ENCODE measurements around the gene OCIAD2.
"Not testable (repeated sequence)": the region's sequence is repeated elsewhere in the genome, so short reads cannot be mapped to it uniquely, and the experiment has no call there.

Gene OCIAD2

DNA sequence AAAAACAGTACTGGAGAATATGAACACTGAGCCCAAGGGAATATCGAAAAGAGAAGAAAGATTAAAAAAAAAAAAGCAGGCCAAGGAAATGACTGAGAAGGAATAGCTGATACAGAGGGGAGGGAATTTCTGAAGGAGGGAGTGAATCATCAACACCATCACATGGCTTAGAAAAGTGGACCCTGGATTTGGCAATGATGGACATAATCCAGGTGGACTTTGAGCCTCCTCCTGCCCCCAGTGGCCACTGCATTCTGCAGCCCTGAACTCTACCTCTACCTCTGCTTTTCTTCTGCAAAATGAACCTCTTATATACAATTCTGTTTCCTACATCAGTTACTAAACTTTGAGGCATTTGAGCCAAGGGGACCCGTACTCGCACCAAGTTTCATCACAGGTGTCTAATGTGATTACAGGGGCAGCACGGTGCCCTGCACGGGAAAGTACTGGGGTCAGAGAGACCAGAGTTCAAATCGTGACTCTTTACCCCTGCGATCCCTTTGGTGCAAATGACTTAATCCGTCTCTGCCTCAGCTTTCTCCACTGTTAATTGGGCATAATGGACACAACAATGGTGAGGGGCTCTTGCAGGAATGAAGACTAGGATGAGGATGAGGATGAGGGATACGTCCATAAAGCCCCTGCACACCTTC, 1.1 kb downstream of the OCIAD2 start:
- no peak for DNase-seq

DNA sequence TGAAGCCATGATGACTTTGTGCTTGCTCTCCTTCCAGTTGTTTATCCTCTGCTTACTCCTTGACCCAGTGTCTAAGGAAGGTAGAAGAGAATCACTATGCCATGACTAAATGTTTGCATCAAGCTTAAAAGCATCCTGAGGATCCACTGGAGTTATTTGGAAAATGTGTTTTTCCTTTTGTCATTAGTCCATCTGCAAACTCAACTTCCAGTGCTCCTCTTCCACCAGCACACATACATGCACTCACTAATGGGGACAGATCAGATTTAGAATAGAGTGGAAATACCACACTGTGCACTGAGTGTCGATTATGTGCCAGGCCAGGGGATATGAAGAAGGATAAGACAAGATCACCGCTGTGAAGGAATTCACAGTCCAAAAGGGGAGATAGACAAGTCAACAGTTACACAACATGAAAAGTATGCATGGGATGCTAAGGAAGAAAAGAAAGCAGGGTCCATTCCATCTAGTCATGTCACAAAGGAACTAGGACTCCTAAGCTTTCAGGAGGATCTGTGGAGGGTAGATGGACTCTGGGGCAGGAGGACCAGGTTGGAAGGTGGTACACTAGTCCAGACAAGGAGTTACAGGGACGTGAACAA, 1.9 kb downstream of the OCIAD2 start:
- no peak for DNase-seq

GRCh38 chr4:48904101-48904500, 2.5 kb downstream of the OCIAD2 start:
- DNase-seq: no peak

DNA sequence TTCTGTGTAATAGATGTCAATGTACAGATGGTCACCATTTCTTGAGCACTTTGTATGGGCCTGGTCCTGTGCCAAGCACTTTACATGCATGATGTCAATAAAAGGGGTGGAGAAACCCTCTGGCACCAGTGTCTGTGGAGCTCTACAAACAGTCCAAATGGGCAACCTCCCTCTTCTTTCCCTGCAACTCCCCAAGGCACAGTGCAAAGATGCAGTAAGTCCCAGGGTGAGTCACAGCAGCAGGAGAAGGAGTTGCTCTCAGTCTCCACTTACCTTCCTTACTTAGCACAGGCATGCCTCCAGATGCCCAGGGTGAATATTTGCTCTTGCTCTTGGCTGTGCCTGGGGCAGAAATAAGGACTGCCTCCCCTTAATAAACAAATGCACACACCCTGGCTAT, 4.3 kb downstream of the OCIAD2 start:
- no peak for DNase-seq

- no peak for DNase-seq
Measured at GRCh38 chr4:48901196-48901595, 5.4 kb downstream of the OCIAD2 start.

DNA sequence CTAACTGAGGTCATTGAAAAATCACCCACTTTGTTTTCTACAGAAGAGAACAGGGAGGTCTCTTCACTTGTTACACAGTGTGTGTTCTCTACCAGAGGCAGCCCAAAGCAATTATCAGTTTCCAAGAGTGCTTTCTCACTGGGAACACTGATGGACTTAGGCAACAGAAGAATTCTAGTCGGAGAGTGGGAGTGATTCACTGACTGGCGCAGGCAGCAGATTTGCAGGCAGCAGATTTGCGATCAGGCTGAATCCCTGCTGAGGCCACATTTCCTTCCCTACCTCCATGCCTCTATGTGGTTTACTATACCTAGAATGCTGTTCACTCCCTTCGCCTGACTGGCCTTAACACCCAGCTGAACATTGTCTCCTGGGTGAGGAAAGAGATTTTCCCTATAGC, 6.6 kb downstream of the OCIAD2 start:
- peak; percentile 19 for DNase-seq

DNA sequence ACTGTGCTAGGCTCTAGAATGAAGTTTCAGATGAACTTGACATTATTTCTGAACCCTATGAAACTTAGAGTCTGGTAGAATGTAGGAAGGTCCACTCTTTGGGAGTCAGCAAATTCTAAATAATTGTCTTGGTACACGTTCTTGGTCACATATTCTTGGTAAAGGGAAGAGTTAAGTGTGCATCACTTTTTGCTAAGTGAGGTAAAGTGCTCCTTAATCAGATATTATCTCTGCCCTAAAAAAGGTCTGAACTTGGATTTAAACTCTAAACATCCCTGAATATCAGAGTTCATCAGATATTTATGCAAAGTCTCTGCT, 7.2 kb downstream of the OCIAD2 start:
- no peak for DNase-seq

DNA sequence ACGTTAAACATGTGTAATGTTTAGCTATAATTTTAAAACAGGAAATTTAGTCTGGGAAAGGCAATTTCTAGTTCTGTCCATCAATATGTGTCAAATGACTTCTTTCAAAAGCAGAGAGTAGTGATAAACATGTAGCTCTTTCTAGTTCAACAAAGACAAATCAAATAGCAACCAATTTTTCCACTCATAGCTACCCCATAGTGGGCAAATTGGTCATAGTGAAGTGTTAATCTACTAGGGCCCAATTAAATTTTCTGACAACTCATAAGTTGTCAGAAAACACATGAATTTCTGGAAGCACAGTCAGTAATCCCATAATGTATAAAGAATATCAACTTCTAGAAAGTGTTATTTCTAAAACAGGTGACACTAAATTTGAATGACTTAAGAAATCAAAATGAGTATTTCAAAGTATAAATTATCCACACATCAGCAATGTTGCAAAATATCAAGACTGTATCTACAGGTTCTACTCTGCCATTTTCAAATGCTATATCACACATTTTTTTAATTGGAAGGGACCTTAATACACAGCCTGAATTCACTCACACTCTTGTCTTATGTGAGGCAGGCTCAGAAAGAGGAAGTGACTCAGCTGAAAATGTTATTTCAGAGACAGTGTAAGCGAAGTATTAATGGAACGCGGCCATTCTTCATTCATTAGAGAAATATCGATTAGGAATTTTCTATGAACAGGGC, 7.7 kb downstream of the OCIAD2 start:
- peak; percentile 55 for DNase-seq

DNA sequence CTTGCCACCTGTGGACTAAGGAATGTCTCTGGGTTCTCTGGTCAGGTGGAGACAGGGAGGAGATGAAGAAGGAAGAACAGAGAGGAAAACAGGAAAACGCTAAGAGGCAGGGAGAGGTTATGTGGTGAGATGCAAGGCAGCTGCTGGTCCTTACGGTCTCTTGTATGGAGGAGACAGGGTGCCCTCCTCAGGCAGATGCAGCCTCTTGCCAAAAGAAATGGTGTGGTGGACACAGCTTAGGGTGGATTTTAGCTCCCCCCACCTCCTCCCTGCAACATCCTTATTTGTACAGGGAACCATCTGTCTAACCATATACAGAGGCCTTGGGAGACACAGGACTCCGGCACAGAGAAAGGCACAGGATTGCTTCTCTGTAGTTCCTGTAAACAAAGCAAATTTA, 9.7 kb downstream of the OCIAD2 start:
- no peak for DNase-seq

GRCh38 chr4:48891028-48891619, 15.4 kb downstream of the OCIAD2 start:
- no peak for DNase-seq

DNA sequence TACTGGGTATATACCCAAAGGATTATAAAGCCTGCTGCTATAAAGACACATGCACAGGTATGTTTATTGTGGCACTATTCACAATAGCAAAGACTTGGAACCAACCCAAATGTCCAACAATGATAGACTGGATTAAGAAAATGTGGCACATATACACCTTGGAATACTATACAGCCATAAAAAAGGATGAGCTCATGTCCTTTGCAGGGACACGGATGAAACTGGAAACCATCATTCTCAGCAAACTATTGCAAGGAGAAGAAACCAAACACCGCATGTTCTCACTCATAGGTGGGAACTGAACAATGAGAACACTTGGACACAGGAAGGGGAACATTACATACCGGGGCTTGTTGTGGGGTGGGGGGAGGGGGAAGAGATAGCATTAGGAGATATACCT, 16.8 kb downstream of the OCIAD2 start:
- not testable (repeated sequence) for DNase-seq

DNA sequence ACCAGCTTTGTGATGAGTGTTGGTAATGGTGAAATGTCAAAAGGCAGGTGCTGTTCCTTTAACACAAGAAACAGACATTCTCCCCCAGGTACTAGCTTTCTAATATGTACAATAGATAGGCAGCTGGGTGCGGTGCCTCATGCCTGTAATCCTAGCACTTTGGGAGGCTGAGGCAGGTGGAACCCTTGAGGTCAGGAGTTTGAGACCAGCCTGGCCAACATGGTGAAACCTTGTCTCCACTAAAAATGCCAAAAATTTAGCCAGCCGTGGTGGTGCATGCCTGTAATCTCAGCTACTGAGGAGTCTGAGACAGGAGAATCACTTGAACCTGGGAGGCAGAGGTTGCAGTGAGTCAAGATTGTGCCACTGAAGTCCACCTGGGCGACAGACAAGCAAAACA, 24.9 kb downstream of the OCIAD2 start:
- not testable (repeated sequence) for DNase-seq

GRCh38 chr4:48879561-48880442, 26.8 kb downstream of the OCIAD2 start:
- DNase-seq: no peak

GRCh38 chr4:48877827-48878535, 28.6 kb downstream of the OCIAD2 start:
- no peak for DNase-seq

- DNase-seq: not testable (repeated sequence)
Measured at GRCh38 chr4:48864696-48865095, 41.9 kb downstream of the OCIAD2 start.

DNA sequence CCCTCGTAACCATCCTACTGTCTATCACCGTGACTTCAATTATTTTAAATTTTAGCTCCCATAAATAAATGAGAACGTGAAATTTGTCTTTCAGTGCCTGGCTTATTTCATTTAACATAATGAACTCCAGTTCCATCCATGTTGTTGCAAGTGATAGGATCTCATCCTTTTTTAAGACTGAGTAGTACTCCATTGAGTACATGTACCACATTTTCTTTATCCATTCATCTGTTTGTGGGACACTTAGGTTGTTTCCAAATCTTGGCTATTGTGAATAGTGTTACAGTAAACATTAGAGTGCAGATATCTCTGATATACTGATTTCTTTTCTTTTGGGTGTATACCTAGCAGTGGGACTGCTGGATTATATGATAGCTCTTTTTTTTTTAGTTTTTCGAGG, 42.8 kb downstream of the OCIAD2 start:
- DNase-seq: no peak

- DNase-seq: no peak
Measured at GRCh38 chr4:48862661-48863060, 43.9 kb downstream of the OCIAD2 start.

- no peak for DNase-seq
Measured at GRCh38 chr4:48862038-48862437, 44.5 kb downstream of the OCIAD2 start.

DNA sequence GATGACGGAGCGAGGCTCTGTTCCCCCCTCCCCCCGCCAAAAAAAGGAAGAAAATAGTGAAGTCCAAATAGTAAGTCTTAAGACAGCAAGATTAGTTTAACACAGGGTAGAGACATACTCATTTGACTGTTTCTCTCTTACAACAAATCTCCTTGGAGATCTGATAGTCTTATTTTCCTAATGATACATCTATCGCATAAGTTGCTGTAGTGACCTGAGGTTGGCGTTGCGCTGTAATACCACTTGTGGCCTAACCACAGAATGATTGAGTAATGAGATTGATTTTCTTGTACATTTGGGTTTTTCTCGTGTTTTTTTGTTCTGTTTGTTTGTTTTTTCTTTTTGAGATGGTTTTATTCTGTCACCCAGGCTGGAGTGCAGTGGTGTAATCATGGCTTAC, 48.4 kb downstream of the OCIAD2 start:
- no peak for DNase-seq

- no peak for DNase-seq
Measured at GRCh38 chr4:48854982-48855381, 51.6 kb downstream of the OCIAD2 start.

DNA sequence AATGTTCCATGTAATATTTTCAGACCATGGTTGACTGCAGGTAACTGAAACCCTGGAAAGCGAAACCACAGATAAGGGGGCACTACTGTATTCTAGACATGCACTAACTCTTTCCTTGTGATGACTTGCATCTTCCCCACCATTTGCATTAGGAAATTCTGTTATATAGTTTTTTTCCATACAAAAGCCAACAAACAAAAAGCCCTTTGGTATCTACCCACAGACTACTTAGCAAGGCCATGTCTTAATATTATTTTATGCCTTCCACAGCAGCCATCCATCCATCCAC, 52.2 kb downstream of the OCIAD2 start:
- DNase-seq: no peak

GRCh38 chr4:48853604-48854394, 52.8 kb downstream of the OCIAD2 start:
- DNase-seq: no peak

Measured in GF-D8 (cell line).